GM10266 (cell line): Measurements from ENCODE around the gene MCM5.

Experiments used
- DNase-seq: peaks from one replicate; pipeline ENCODE4 v3.0.0; 2012; ENCODE audit errors: extremely low spot score
- TF ChIP-seq, protein P1 (sequence below): IDR thresholded peaks from 2 replicates; pipeline ENCODE4 v1.5.1; 2012; ENCODE audit warnings: mild to moderate bottlenecking, low read depth; ENCODE audit not compliant: control insufficient read depth, insufficient read depth; ENCODE audit errors: missing control alignments

Gene MCM5

DNA sequence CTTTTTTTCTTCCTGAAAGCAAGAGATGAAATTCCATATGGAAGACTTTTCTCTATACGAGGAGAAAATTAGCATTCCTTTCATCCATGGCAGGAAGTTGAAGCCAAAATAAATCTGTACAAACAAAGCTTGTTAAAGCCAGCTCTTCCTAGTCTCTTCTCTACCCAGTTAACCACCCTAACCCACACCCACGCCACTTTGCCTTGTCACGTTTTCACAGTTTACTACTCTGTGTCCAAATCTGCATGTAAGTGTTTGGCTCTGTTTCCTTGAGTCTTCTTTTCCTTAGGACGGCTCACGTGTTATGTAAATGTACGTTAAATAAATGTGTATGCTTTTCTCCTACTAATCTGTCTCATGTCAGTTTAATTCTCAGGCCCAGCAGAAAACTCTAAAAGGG is 26.2 kb upstream of the MCM5 start:
- no peak for DNase-seq
- TF ChIP-seq, protein P1, sequence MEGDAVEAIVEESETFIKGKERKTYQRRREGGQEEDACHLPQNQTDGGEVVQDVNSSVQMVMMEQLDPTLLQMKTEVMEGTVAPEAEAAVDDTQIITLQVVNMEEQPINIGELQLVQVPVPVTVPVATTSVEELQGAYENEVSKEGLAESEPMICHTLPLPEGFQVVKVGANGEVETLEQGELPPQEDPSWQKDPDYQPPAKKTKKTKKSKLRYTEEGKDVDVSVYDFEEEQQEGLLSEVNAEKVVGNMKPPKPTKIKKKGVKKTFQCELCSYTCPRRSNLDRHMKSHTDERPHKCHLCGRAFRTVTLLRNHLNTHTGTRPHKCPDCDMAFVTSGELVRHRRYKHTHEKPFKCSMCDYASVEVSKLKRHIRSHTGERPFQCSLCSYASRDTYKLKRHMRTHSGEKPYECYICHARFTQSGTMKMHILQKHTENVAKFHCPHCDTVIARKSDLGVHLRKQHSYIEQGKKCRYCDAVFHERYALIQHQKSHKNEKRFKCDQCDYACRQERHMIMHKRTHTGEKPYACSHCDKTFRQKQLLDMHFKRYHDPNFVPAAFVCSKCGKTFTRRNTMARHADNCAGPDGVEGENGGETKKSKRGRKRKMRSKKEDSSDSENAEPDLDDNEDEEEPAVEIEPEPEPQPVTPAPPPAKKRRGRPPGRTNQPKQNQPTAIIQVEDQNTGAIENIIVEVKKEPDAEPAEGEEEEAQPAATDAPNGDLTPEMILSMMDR = no peak

DNA sequence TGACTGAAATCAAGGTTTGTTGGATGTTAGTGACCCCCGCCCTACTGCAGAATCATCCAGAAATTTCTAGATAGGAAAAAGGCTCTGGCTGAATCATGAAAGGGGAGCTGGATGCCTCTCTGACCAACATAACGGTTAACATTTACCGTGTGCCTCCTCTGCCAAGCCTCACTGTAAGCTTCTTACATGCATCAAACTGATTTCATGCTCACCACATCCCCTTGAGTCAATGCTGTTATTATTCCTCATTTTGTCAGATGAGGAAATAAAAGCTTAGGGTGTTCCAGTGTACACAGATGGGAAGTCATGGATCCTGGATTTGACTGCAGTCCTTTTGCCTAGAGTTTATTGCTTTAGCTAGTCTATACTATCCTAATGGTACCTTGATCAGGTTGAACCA is 24.9 kb upstream of the MCM5 start:
- TF ChIP-seq, protein P1 = no peak
- no peak for DNase-seq

DNA sequence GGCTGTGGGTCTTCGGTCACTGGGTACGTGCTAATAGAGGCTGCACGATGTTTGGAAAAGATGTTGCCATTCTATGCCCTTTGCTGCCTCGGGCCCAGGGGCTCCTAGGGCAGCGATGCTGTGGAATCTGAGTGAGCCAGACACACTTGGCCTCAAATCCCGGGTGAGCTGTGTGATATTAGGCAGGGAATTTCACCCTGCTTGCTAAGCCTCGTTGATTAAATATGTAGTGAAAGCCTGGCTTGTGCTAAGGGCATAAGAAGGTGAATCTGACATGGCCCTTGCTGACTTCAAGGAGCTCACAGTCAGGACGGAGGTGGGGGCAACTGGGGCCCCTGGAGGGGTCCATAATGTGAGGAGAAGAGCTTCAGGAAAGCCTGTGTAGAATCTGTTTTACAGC is 24.4 kb upstream of the MCM5 start:
- TF ChIP-seq, protein P1 = no peak

DNA sequence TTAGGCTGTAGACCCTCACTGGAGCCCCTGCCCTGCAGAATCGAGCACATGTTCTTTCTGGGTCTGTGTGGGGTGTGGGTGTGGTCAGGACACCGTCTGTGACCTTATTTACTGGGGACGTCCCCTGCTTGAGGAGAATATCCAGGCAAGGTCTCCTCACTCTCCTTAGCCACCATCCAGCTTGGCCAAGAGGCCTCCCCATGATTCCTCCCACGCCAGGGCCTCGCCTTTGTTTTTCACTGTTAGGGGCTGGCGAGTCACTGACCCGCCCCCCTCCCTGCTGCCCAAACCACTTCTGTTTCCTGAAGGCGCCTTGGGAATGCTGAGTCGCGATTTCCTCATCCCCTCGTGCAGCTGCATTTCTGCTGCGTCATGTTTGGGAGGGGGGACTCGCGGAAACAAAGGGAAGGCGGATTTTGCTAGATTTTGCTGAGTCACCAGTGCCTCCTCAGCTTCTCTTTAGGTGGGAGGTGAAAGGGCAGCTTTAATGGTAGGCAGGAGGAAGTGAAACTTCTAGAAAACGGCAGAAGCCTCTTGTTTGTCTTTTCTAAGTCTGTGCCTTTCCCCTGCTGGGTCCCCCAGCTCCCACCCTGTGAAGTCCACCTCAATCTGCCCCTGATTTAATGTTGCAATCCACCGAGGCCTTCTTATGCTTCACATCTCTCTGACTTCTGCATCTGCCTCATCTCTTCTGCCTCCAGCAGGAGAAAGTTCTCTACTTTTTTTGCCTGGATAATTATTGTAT is 23.0 kb upstream of the MCM5 start:
- TF ChIP-seq, protein P1 = no peak
- DNase-seq = peak; percentile 86

More for the DNA sequence above, 24.4 kb upstream of the MCM5 start:
- DNase-seq = no peak

DNA sequence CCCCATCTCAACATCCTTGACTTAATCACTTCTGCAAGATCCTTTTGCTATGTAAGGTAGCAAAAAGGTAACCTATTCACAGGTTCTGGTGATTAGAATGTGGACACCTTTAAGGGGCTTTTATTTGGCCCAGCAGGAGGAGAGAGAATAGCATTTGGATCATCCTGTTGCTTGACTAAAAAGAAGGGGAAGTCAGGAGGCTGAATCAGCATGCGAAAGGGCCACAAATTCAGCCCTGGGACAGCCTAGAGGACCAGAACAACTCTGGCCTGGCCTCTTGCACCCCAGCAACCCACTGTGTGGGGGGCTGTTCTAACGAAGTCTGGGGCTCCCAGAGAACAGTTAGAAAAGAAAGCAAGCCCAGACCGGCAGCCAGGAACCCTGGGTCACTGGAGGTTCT is 22.2 kb upstream of the MCM5 start:
- TF ChIP-seq, protein P1 = no peak
- DNase-seq = no peak

DNA sequence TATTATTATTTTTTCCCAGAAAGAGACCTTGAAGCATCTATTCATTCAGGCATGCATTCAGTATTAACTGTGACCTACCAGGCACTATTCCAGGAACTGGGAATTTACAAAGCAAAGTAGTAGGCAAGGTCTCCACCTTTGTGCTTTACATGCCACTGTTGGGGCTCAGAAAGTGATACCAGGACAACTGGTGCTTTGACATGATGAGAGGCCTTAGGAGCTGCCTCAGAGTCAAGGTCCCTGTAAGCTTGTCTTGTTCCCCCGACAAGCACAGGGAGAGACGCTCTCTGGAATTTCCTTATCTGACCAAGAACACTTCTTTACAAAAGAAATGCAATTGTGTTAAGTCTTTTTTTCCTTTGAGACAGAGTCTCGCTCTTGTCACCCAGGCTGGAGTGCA is 21.3 kb upstream of the MCM5 start:
- no peak for DNase-seq
- TF ChIP-seq, protein P1 = no peak

DNA sequence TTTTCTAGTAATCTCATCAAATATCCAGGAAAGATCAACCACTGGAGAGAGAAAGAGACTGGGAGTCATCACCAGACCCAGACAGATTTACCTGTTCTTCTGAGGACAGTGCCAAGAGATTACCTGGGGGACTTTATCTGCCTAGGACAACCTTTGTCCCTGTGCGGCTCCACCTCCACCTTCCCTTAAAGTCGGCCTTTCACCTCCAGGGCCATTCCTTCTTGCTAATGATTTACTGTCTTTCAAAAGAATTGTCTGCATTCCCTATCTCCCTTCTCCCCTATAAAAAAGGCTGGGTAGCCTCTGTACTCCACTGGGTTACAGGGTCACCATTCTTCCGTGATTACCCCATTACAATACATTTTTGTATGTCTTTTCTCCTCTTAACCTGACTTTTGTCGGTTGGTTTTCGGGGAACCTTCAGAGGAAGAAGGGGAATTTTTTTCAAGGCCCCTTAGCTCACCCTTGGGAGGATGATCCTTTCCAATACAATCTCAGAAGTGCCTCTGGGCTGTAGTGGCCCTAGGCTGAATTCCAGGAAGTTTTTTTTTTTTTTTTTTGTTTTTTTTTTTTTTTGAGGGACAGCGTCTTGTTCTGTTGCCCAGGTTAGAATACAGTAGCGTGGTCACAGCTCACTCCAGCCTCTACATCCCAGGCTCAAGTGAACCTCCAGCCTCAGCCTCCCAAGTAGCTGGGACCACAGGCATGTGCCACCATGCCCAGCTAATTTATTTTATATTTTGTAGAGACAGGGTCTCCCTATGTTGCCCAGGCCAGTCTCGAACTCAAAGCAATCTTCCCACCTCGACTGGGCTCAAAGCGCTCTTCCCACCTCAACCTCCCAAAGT is 20.6 kb upstream of the MCM5 start:
- TF ChIP-seq, protein P1 = no peak
- DNase-seq = no peak
